Central memory CD4-positive, alpha-beta T cell (primary cell): ENCODE results near the gene ZNF558.
"Not testable (repeated sequence)": the region's sequence is repeated elsewhere in the genome, so short reads cannot be mapped to it uniquely, and the experiment has no call there.

ENCODE experiments used
- DNase-seq: peaks from one replicate; pipeline ENCODE4 v3.0.0; 2022

The ZNF558 gene

DNA sequence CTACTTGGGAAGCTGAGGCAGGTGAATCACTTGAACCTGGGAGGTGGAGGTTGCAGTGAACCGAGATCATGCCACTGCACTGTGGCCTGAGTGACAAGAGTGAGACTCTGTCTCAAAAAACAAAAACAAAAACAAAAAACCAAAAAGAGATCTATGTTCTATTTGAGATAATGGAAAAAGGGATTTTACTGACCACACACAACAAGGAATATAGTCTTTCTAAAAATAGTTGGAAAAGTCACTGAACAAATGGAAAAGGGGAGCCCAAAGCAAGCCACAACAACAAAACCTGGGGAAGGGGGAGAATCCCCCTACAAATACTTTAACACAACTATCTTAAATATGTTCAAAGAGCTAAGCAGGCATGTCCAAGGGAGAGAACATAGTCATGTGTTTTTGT is 37.3 kb downstream of the ZNF558 start:
- no peak for DNase-seq

DNA sequence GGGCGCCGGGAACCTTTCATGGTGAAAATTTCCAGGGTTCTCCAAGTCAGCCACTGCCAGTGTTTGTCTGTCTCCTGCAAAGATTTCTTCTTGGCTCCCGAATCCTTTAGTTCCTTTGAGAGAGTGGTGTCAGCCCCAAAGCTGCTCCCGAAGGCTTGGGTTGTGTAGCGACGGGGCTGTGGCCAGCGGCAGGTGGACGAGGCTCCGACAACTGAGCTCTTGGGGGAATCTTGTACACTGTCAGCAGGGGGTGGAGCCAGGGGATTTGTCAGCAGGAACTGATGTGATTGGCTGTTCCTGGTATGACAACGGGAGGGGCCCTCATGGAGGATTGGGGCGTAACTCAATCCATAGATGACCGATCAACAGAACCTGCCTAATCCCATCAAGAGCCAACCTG is 58.5 kb downstream of the ZNF558 start:
- DNase-seq: not testable (repeated sequence)

DNA sequence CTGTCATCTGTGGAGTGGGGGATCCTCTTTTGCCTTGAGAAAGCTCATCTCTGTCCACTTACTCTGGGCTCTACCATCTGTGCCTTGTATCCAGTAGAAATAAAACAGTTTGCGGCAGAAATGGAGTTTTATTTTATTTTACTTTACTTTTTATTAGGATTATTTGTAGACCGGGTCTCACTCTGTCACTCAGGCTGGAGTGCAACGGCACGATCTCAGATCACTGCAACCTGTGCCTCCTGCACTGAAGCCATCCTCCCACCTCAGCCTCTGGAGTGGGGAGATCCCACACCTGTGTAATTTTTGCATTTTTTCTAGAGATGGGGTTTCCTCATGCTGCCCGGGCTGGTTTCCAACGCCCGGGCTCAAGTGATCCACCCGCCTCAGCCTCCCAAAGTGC is 62.8 kb downstream of the ZNF558 start:
- not testable (repeated sequence) for DNase-seq

DNA sequence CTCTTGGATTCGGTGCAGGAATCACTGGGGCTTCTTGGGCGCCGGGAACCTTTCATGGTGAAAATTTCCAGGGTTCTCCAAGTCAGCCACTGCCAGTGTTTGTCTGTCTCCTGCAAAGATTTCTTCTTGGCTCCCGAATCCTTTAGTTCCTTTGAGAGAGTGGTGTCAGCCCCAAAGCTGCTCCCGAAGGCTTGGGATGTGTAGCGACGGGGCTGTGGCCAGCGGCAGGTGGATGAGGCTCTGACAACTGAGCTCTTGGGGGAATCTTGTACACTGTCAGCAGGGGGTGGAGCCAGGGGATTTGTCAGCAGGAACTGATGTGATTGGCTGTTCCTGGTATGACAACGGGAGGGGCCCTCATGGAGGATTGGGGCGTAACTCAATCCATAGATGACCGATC is 64.8 kb downstream of the ZNF558 start:
- DNase-seq: not testable (repeated sequence)
